GM18951 (cell line): Measurements from ENCODE around the gene BRCA1.
A peak's percentile ranks its signal among the peaks of the same experiment; 100 is the strongest.
"Not testable (repeated sequence)": the region's sequence is repeated elsewhere in the genome, so short reads cannot be mapped to it uniquely, and the experiment has no call there.

Experiments
- POLR2A ChIP-seq: IDR thresholded peaks from 4 replicates; pipeline ENCODE4 v1.6.1; 2011; ENCODE audit warnings: mild to moderate bottlenecking; ENCODE audit not compliant: insufficient read length, insufficient read depth; ENCODE audit errors: extremely low read depth
- in situ Hi-C: fragments of 300-500 bp; cut with MboI; formaldehyde crosslinking; loops from one replicate; pipeline ENCODE4 v1.12.0; 2022; ENCODE audit warnings: low sequenced_read_pairs, mixed read lengths, inconsistent platforms; ENCODE audit not compliant: unreplicated experiment

BRCA1 gene

DNA sequence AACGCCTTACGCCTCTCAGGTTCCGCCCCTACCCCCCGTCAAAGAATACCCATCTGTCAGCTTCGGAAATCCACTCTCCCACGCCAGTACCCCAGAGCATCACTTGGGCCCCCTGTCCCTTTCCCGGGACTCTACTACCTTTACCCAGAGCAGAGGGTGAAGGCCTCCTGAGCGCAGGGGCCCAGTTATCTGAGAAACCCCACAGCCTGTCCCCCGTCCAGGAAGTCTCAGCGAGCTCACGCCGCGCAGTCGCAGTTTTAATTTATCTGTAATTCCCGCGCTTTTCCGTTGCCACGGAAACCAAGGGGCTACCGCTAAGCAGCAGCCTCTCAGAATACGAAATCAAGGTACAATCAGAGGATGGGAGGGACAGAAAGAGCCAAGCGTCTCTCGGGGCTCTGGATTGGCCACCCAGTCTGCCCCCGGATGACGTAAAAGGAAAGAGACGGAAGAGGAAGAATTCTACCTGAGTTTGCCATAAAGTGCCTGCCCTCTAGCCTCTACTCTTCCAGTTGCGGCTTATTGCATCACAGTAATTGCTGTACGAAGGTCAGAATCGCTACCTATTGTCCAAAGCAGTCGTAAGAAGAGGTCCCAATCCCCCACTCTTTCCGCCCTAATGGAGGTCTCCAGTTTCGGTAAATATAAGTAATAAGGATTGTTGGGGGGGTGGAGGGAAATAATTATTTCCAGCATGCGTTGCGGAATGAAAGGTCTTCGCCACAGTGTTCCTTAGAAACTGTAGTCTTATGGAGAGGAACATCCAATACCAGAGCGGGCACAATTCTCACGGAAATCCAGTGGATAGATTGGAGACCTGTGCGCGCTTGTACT lies at the start of gene BRCA1:
TSS of gene BRCA1 (minus strand) at position 232 of the 834 bp plus-strand sequence. CDS start 1,268 bp downstream, outside the sequence.
- in situ Hi-C loops, result no loop called here
- peak; percentile 64 for TF ChIP-seq POLR2A

DNA sequence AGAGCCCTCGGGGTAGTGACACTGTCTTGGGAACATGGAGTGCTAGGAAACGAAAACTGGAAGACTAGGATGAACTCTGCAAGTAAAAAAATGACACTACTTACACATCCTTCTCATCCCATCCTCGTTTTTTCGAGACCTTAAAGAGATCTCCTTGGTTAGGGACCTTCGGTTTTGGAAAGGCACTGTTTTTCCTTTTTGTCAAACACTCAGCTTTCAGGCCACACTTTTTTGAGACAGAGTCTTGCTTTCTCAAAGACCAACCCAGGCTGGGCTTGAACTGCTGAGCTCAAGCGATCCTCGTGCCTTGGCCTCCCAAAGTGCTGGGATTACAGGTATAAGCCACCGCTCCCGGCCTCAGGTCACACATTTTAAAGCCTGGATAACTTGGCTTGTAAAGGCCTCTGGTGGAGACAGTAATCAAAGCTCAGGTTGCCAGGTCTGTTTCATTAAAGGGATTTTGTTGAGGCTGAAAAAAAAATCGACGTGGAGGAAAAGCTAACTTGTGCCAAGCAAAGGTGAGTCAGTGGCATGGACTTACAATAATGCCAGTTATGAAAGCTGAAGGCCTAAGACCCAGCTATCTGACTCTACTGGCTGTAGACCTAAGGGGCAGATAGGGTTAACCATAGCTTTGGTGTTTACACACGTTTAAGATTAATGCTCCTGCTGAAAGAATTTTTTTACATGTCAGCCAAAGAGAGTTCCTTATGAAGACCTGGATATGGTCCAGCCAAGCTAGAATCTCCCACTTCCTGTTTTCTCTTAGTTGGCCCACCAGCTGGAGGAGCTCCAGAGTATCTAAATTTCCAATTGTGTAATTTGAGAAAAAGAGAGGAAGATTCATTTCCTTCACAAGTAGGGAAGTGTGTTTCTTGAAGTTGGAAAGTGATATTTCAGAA lies 46.7 kb upstream of the BRCA1 start:
- no peak for TF ChIP-seq POLR2A
- in situ Hi-C loops, result no loop called here

DNA sequence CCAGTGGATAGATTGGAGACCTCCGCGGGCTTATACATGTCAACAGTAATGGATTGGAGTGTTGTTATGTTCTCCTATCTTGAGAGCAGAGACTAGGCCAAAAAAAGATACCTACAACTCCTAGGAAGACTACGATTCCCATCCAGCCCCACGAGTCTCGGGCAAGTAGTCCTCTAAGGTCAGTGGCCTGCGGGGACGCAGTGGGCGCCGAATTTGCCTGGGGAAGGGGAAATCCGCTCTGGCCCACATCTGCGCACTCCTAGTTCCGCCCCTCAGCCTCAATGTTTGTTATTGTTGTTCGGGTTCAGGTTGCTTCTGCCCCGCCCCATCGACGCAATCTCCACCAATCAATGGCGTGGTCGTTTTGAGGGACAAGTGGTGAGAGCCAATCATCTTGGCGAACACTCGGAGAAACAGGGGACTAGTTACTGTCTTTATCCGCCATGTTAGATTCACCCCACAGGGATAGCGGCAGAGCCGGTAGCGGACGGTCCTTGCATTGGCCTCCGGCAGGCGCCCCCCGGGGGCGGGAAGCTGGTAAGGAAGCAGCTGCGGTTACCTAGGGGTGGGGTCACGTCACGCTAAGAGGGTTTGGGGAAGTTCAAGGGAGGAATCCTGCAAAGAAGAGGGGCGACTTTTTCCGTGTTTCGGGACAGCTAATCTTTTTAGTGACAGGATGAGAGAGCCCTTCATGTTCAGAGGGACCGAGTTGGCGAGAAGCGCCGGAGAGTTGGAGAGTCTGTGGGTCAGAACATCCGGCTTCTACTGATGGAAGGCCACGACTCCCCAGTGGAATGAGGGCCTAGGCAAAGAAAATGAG lies 45.8 kb upstream of the BRCA1 start, which contains the start of gene NBR1:
TSS of gene NBR1 (plus strand) at position 449 of the 820 bp plus-strand sequence. CDS start 4,586 bp downstream, outside the sequence.
- peak; percentile 71 for TF ChIP-seq POLR2A
- in situ Hi-C loops, result no loop called here

DNA sequence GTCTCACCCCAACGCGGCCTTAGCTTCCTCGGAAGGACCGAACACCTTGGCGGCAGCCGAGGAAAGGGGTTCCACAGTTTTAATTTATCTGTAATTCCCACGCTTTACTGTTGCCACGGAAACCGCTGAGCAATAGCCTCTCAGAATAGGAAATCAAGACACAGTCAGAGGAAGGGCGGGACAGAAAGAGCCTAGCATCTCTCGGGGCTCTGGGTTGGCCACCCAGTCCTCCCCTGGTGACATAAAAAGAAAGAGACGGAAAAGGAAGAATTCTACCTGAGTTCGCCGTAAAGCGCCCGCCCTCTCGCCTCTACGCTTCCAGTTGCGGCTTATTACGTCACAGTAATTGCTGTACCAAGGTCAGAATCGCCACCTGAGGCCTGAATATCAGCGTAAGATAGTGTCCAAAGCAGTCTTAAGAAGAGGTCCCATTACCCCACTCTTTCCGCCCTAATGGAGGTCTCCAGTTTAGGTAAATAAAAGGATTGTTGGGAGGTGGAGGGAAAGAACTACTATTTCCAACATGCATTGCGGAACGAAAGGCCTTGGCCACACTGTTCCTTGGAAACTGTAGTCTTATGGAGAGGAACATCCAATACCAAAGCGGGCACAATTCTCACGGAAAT lies 45.1 kb upstream of the BRCA1 start:
- in situ Hi-C loops, result no loop called here
- TF ChIP-seq POLR2A, result peak; percentile 22

DNA sequence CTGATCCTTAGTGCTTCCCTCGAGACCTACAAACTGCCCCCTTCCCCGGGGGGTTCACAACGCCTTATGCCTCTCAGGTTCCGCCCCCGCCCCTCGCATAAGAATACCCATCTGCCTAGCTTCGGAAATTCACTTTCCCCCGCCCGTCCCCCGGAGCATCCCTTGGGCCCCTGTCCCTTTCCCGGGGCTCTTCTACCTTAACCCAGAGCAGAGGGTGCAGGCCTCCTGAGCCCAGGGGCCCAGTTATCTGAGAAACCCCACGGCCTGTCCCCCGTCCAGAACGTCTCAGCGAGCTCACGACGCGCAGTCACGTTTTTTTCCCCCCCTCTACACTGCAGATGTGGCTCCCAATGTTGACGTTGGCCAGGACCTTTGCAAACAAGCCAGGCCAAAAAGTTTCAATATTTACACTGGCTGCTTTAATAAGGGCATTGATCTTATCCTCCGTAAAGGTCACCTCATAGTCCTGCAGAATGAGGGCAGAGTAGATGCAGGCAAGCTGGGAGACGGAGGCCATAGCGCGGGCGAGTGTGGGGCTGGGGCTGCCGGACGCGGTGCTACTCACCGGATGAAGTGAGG lies 44.5 kb upstream of the BRCA1 start:
- TF ChIP-seq POLR2A, result no peak

DNA sequence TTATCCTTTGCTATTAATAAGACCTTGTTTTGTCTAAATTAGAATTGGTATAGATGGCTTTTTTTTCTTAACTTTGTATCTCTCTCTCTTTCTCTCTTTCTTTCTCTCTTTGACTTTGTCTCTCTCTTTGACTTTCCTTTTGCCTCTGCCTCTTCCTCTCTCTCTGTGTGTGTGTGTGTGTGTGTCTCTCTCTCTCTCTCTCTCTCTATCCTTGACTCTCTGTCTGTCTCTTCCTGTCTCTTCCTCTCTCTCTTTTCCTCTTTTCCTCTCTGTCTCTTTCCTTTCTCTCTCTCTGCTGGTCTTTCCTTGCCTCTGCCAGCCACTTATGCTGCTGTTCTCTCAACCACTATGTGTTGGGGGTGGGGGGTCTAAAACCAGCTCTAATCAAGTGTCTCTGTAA lies 40.8 kb upstream of the BRCA1 start:
- in situ Hi-C loops, result not testable (repeated sequence)

More for the DNA sequence above, 44.5 kb upstream of the BRCA1 start:
- in situ Hi-C loops, result no loop called here

DNA sequence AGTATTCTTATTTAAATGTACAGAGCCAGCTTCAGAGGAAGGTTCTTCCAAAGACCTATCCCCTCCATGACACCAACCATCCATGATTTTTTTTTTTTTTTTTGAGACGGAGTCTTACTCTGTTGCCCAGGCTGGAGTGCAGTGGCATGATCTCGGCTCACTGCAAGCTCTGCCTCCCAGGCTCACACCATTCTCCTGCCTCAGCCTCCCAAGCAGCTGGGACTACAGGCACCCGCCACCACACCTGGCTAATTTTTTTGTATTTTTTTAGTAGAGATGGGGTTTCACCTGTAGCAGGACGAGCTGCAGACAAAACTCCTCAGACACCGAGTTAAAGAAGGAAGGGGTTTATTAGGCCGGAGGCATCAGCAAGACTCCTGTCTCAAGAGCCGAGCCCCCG lies 34.8 kb upstream of the BRCA1 start:
- in situ Hi-C loops, result not testable (repeated sequence)

DNA sequence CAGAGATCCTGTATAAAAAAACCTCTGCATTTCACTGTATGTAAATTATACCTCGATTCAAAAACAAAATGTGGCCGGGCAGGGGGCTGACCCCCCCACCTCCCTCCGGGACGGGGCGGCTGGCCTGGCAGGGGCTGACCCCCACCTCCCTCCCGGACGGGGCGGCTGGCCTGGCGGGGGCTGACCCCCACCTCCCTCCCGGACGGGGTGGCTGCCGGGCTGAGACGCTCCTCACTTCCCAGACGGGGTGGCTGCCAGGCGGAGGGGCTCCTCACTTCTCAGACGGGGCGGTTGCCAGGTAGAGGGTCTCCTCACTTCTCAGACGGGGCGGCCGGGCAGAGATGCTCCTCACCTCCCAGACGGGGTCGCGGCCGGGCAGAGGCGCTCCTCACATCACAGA lies 34.1 kb upstream of the BRCA1 start:
- in situ Hi-C loops, result not testable (repeated sequence)

DNA sequence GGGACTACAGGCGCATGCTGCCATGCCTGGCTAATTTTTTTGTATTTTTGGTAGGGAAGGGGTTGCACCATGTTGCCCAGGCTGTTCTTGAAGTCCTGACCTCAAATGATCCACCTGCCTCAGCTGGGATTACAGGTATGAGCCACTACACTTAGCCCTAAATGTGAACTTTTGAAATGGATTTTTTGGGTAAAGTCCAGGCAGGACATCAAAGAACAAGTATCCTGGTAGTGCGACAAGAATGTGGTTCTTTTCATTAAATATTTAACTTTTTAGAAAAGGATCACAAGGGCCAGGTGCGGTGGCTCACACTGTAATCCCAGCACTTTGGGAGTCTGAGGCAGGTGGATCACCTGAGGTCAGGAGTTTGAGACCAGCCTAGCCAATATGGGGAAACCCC lies 30.5 kb upstream of the BRCA1 start:
- in situ Hi-C loops, result no loop called here
- no peak for TF ChIP-seq POLR2A

DNA sequence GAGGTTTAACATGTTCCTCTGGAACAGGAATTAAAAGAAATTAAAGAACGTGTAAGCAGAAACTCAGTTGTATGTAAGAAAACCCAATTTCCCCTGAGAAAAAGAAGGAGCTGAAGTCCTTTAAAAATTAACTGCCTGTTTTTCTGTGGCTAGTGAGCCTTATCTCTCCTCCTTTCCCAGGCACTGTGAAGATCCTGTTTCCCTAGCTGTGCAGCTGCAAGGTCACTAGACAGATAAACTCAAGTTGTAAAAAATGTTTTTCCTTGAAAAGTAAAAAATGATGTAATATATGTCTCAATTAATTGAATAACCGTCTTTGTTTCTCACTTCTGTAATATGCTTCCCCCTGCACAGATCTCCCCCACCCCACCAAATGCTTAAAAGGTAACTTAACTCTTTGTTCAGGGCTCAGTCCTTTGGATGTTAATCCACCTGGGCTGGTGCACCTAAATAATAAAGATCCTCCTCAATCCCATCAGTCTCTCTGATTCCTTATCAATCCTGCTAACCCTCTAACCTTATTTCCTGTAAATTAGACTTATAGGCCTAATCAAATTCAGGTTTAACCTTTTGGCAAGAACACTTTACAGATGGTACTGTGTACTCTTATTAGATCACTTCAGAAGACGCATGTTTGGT lies 28.2 kb upstream of the BRCA1 start:
- in situ Hi-C loops, result not testable (repeated sequence)

DNA sequence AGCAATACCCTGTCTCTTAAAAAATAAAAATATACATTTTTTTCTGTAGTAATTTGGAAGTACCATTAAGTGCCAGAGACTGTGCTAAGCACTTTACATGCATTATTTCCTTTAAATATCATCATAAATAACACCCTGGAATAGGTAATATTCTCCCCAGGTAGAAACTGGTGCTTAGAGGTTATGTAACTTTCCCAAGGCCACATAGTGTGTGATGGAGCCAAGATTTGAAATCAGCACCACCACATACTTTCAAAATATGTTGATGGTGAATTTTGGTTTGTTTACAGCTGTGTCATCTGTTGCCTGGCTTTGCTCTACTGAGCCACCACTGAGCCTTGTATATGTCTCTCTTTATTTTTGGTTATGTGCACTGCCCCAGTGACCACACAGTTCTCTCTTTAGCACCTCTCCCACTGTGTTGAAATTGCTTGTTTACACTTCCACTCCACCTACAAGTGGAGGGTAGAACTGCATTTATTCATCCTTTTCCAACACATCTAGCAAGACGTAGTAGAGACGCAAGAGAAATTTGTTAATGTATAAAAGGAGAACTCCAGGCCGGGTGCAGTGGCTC lies 26.8 kb upstream of the BRCA1 start:
- in situ Hi-C loops, result no loop called here
- no peak for TF ChIP-seq POLR2A

DNA sequence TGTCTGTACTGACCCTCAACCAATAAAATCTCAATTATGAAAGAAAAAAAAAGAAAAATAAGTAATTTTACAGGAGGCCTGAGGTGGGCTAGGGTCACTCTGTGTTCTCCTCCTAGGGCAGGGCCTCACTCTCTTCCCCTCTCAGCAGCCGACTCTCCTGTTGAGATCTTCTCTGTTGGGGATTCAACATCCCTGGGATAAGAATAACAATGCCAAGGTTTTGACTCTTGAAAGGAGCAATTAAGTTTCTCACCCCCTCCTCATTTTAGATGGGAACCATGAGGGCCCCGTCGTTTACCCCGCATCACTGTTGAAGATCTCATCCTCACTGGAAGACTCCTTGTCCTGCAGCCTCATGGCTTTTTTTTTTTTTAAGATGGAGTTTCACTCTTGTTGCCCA lies 21.5 kb upstream of the BRCA1 start:
- no peak for TF ChIP-seq POLR2A
- in situ Hi-C loops, result no loop called here
